Endothelial cell of umbilical vein (primary cell): ENCODE measurements around the gene CERK.

Experiments
- EZH2 ChIP-seq: IDR thresholded peaks from 2 replicates; pipeline ENCODE4 v1.6.1; 2012; ENCODE audit warnings: borderline replicate concordance, low read depth, mild to moderate bottlenecking, moderate library complexity, low read length, inconsistent platforms; ENCODE audit not compliant: severe bottlenecking
- MYC ChIP-seq: IDR thresholded peaks from one replicate; pipeline ENCODE4 v1.6.1; 2011; ENCODE audit warnings: mild to moderate bottlenecking, low read depth, low read length
- TF ChIP-seq, protein P1 (sequence below), 2 donors: IDR thresholded peaks; 1 replicate in 1 of 2; 2 replicates in 1 of 2; pipeline ENCODE4 v1.5.1; 2011; ENCODE audit warnings: low read length in 2 of 2, mild to moderate bottlenecking in 2 of 2, moderate library complexity in 2 of 2, control low read depth in 1 of 2, inconsistent platforms in 1 of 2, low read depth in 1 of 2; ENCODE audit not compliant: insufficient read depth in 1 of 2; ENCODE audit errors: extremely low read depth in 1 of 2

GRCh38 chr22:46665151-46665695 is 72.8 kb downstream of the CERK start:
- TF ChIP-seq EZH2 (no peak), MYC (no peak)
- TF ChIP-seq, protein P1, sequence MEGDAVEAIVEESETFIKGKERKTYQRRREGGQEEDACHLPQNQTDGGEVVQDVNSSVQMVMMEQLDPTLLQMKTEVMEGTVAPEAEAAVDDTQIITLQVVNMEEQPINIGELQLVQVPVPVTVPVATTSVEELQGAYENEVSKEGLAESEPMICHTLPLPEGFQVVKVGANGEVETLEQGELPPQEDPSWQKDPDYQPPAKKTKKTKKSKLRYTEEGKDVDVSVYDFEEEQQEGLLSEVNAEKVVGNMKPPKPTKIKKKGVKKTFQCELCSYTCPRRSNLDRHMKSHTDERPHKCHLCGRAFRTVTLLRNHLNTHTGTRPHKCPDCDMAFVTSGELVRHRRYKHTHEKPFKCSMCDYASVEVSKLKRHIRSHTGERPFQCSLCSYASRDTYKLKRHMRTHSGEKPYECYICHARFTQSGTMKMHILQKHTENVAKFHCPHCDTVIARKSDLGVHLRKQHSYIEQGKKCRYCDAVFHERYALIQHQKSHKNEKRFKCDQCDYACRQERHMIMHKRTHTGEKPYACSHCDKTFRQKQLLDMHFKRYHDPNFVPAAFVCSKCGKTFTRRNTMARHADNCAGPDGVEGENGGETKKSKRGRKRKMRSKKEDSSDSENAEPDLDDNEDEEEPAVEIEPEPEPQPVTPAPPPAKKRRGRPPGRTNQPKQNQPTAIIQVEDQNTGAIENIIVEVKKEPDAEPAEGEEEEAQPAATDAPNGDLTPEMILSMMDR (IDR thresholded peaks at IDR 0.05; ENCODE audit: extremely low read depth in 1 of 2, insufficient read depth in 1 of 2, low read depth in 1 of 2, low read length in 2 of 2) = no peak
